Fibroblast of mammary gland (primary cell): ENCODE data around the gene GRAMD2B.
"Not testable (repeated sequence)": the region's sequence is repeated elsewhere in the genome, so short reads cannot be mapped to it uniquely, and the experiment has no call there.

ENCODE experiments used
- DNase-seq: peaks from one replicate; pipeline ENCODE4 v3.0.0-alpha.2; 2010; ENCODE audit warnings: low read depth
- H3K4me3 ChIP-seq: 2 replicates; pipeline ENCODE4 v1.5.1; 2011; ENCODE audit warnings: low read depth, mild to moderate bottlenecking, low read length, moderate library complexity; ENCODE audit not compliant: control insufficient read depth
- CTCF ChIP-seq: conservative IDR thresholded peaks from 2 replicates; pipeline ENCODE4 v1.5.1; 2011; ENCODE audit warnings: low read depth, low read length, inconsistent platforms; ENCODE audit not compliant: control insufficient read depth, insufficient read depth

GRAMD2B gene

GRCh38 chr5:126461838-126462237 lies 38.6 kb downstream of the GRAMD2B start:
- TF ChIP-seq CTCF: no peak
- DNase-seq: no peak
- H3K4me3 ChIP-seq: no peak overlapping the region

GRCh38 chr5:126462239-126463014 lies 39.2 kb downstream of the GRAMD2B start:
- peak; percentile 30 for DNase-seq
- no peak for TF ChIP-seq CTCF
- no peak overlapping the region for H3K4me3 ChIP-seq

GRCh38 chr5:126464016-126464415 lies 40.8 kb downstream of the GRAMD2B start:
- DNase-seq: no peak
- no peak overlapping the region for H3K4me3 ChIP-seq
- no peak for TF ChIP-seq CTCF

GRCh38 chr5:126464959-126465358 lies 41.8 kb downstream of the GRAMD2B start:
- H3K4me3 ChIP-seq: no peak overlapping the region
- no peak for TF ChIP-seq CTCF
- DNase-seq: no peak

DNA sequence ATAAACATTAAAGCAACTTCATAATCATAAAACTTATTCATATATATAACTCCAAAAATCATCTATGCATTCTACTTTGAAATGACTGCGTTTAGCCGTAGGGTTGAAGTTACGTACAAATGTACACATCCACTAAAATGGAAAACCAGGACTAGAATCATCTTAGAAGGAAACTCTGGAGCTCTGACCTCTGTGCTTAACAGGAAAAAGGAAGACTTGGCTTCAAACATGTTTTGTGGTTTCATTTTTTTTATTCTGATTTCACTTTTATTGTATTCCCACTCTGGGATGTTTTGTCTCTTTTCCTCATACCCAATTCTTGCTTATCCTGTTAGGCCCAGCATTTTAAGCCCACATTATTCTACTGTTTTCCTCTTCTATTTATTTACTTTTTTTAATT lies 44.9 kb downstream of the GRAMD2B start:
- TF ChIP-seq CTCF: no peak
- DNase-seq: no peak
- no peak overlapping the region for H3K4me3 ChIP-seq

- no peak for TF ChIP-seq CTCF
- no peak overlapping the region for H3K4me3 ChIP-seq
- DNase-seq: no peak
Observed at GRCh38 chr5:126469536-126470316, 46.5 kb downstream of the GRAMD2B start.

- peak; percentile 64 for DNase-seq
Observed at GRCh38 chr5:126470529-126470928, 47.3 kb downstream of the GRAMD2B start.

More at GRCh38 chr5:126470529-126470928, 47.3 kb downstream of the GRAMD2B start:
- not testable (repeated sequence) for H3K4me3 ChIP-seq
